Liver (tissue), 9 donors: ENCODE results near the gene ZNF652. TPM values are rescaled to one million over a fixed set of nuclear protein-coding genes. Genes with fewer than 3 reads are reported as not detected.
"Not testable (repeated sequence)": the region's sequence is repeated elsewhere in the genome, so short reads cannot be mapped to it uniquely, and the experiment has no call there.

Experiments used
- DNase-seq: peaks from one replicate; pipeline ENCODE4 v3.0.0-alpha.2; 2017; ENCODE audit warnings: low spot score
- H3K27ac ChIP-seq, 2 donors: one replicate each; pipeline ENCODE4 v1.7.0; 2013; ENCODE audit warnings: inconsistent platforms in 2 of 2, low read length in 2 of 2, control low read depth in 1 of 2, low read depth in 1 of 2, mild to moderate bottlenecking in 1 of 2
- H3K27me3 ChIP-seq, 4 donors: one replicate each; pipeline versions ENCODE4 v1.6.1 to v1.7.0; 2013; ENCODE audit warnings: low read length in 3 of 4, inconsistent platforms in 1 of 4, mild to moderate bottlenecking in 1 of 4, moderate library complexity in 1 of 4; ENCODE audit not compliant: control insufficient read depth in 4 of 4, insufficient read depth in 4 of 4
- H3K36me3 ChIP-seq, 4 donors: one replicate each; pipeline versions ENCODE4 v1.6.1 to v1.7.0; 2013; ENCODE audit warnings: low read length in 3 of 4, mild to moderate bottlenecking in 3 of 4, low read depth in 1 of 4, moderate library complexity in 1 of 4; ENCODE audit not compliant: control insufficient read depth in 4 of 4, insufficient read depth in 3 of 4
- H3K4me1 ChIP-seq, 4 donors: one replicate each; pipeline versions ENCODE4 v1.6.1 to v1.7.0; 2013; ENCODE audit warnings: low read length in 3 of 4, mild to moderate bottlenecking in 3 of 4, moderate library complexity in 1 of 4; ENCODE audit not compliant: control insufficient read depth in 4 of 4, insufficient read depth in 4 of 4
- H3K4me3 ChIP-seq, 3 donors: one replicate each; pipeline versions ENCODE4 v1.6.1 to v1.7.0; 2013; ENCODE audit warnings: low read length in 3 of 3, control low read depth in 1 of 3, low read depth in 1 of 3, mild to moderate bottlenecking in 1 of 3
- H3K9ac ChIP-seq, 2 donors: one replicate each; pipeline ENCODE4 v1.7.0; 2013; ENCODE audit warnings: low read length in 2 of 2, mild to moderate bottlenecking in 2 of 2, moderate library complexity in 2 of 2, control low read depth in 1 of 2, low read depth in 1 of 2
- H3K9me3 ChIP-seq, 4 donors: one replicate each; pipeline versions ENCODE4 v1.6.1 to v1.7.0; 2013; ENCODE audit warnings: low read length in 3 of 4; ENCODE audit not compliant: control insufficient read depth in 4 of 4
- EGR1 ChIP-seq, 2 donors: IDR thresholded peaks; 2 replicates each; pipeline ENCODE4 v1.6.1; 2016 to 2018; ENCODE audit warnings: antibody characterized with exemption in 2 of 2, low read depth in 2 of 2
- FOXA1 ChIP-seq: IDR thresholded peaks from 2 replicates; pipeline ENCODE4 v1.6.1; 2016; ENCODE audit warnings: antibody characterized with exemption
- GABPA ChIP-seq, 2 donors: IDR thresholded peaks in 1 of 2; conservative IDR thresholded peaks in 1 of 2; 2 replicates each; pipeline ENCODE4 v1.6.1; 2016; ENCODE audit warnings: antibody characterized with exemption in 2 of 2, mild to moderate bottlenecking in 1 of 2, moderate library complexity in 1 of 2
- JUND ChIP-seq, 2 donors: IDR thresholded peaks; 2 replicates each; pipeline ENCODE4 v1.6.1; 2016; ENCODE audit warnings: antibody characterized with exemption in 2 of 2
- NR2F2 ChIP-seq: IDR thresholded peaks from 2 replicates; pipeline ENCODE4 v1.6.1; 2016; ENCODE audit warnings: antibody characterized with exemption
- RAD21 ChIP-seq, 2 donors: IDR thresholded peaks; 2 replicates each; pipeline ENCODE4 v1.6.1; 2016; ENCODE audit warnings: antibody characterized with exemption in 2 of 2, mild to moderate bottlenecking in 2 of 2
- RXRA ChIP-seq, 2 donors: IDR thresholded peaks; 2 replicates each; pipeline ENCODE4 v1.6.1; 2017 to 2018; ENCODE audit warnings: antibody characterized with exemption in 2 of 2, mild to moderate bottlenecking in 1 of 2
- SP1 ChIP-seq: IDR thresholded peaks from 2 replicates; pipeline ENCODE4 v1.6.1; 2018; ENCODE audit warnings: antibody characterized with exemption, mild to moderate bottlenecking
- TAF1 ChIP-seq: conservative IDR thresholded peaks from 2 replicates; pipeline ENCODE4 v1.6.1; 2016; ENCODE audit warnings: antibody characterized with exemption, mild to moderate bottlenecking
- WGBS: extraction: QIAGEN DNeasy Blood & Tissue Kit; methylation state at CpG from one replicate; pipeline ENCODE4 v1.1.7; 2013; 5-methylcytosine and 5-hydroxymethylcytosine counted together
- polyA plus RNA-seq, 2 donors: library from polyadenylated mRNA; stranded (reverse) in 1 of 2; unstranded in 1 of 2; fragments of 200-250 nt in 1 of 2; fragments of >200 nt in 1 of 2; fragmentation: Nextera tagmentation in 1 of 2; extraction: Ambion mirVana in 1 of 2; gene quantifications; one replicate each; pipeline versions ENCODE4 v1.2.1 to v1.2.3, GENCODE V29; 2013 to 2015
- total RNA-seq, 2 donors: library from RNA; depleted of rRNA; stranded (reverse); fragments of >200 nt; gene quantifications; one replicate each; pipeline ENCODE4 v1.2.3, GENCODE V29; 2014
- TF ChIP-seq, protein P1 (sequence below): IDR thresholded peaks from 2 replicates; pipeline ENCODE4 v1.6.1; 2016; ENCODE audit warnings: antibody characterized with exemption
- TF ChIP-seq, protein P2 (sequence below): IDR thresholded peaks from 2 replicates; pipeline ENCODE4 v1.6.1; 2016; ENCODE audit warnings: antibody characterized with exemption
- TF ChIP-seq, protein P3 (sequence below): IDR thresholded peaks from 2 replicates; pipeline ENCODE4 v1.6.1; 2016; ENCODE audit warnings: antibody characterized with exemption
- TF ChIP-seq, protein P4 (sequence below): fragments of 150-350 bp; IDR thresholded peaks from 2 replicates; pipeline ENCODE4 v1.5.1; 2017; ENCODE audit warnings: improper control_type of control experiment, low read depth, low read length; ENCODE audit not compliant: missing input control
- TF ChIP-seq, protein P5 (sequence below): IDR thresholded peaks from 2 replicates; pipeline ENCODE4 v1.6.1; 2016; ENCODE audit warnings: antibody characterized with exemption, mild to moderate bottlenecking
- donor health status: healthy.
- donor health status: healthy.
- donor health status: healthy.
- donor health status: healthy.
- donor health status: healthy.

ZNF652 gene
- total and polyA plus RNA-seq, 4 donors = 5.3 to 23.1 (median 17.5) TPM

DNA sequence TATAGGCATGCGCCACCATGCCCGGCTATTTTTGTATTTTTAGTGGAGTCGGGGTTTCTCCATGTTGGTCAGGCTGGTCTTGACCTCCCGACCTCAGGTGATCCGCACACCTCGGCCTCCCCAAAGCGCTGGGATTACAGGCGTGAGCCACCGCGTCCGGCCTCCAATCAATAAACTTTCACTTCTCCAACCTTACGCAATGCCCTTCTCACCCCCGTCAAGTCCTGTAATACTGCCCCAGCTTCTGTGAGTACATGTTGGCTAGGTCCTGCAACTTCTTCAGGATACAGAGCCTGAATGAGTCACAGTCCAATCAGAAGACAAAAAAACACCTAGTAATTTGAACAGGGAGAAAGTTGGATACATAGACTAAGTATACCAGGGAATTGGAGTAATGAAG lies 84.4 kb downstream of the ZNF652 start:
- H3K9me3 ChIP-seq = no peaks in the 10 kb centered on the region
- H3K27ac ChIP-seq = no peak overlapping the region
- TF ChIP-seq EGR1 (IDR thresholded peaks at IDR 0.05; ENCODE audit: low read depth in 2 of 2) = no peak
- TF ChIP-seq, protein P1, sequence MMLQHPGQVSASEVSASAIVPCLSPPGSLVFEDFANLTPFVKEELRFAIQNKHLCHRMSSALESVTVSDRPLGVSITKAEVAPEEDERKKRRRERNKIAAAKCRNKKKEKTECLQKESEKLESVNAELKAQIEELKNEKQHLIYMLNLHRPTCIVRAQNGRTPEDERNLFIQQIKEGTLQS = no peak
- TF ChIP-seq, protein P2, sequence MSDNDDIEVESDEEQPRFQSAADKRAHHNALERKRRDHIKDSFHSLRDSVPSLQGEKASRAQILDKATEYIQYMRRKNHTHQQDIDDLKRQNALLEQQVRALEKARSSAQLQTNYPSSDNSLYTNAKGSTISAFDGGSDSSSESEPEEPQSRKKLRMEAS = no peak
- no peak for TF ChIP-seq GABPA (IDR thresholded peaks at IDR 0.05 in 1 of 2, conservative IDR thresholded peaks at IDR 0.05 in 1 of 2)
- TF ChIP-seq, protein P3, sequence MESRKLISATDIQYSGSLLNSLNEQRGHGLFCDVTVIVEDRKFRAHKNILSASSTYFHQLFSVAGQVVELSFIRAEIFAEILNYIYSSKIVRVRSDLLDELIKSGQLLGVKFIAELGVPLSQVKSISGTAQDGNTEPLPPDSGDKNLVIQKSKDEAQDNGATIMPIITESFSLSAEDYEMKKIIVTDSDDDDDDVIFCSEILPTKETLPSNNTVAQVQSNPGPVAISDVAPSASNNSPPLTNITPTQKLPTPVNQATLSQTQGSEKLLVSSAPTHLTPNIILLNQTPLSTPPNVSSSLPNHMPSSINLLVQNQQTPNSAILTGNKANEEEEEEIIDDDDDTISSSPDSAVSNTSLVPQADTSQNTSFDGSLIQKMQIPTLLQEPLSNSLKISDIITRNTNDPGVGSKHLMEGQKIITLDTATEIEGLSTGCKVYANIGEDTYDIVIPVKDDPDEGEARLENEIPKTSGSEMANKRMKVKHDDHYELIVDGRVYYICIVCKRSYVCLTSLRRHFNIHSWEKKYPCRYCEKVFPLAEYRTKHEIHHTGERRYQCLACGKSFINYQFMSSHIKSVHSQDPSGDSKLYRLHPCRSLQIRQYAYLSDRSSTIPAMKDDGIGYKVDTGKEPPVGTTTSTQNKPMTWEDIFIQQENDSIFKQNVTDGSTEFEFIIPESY = no peak
- TF ChIP-seq, protein P4, sequence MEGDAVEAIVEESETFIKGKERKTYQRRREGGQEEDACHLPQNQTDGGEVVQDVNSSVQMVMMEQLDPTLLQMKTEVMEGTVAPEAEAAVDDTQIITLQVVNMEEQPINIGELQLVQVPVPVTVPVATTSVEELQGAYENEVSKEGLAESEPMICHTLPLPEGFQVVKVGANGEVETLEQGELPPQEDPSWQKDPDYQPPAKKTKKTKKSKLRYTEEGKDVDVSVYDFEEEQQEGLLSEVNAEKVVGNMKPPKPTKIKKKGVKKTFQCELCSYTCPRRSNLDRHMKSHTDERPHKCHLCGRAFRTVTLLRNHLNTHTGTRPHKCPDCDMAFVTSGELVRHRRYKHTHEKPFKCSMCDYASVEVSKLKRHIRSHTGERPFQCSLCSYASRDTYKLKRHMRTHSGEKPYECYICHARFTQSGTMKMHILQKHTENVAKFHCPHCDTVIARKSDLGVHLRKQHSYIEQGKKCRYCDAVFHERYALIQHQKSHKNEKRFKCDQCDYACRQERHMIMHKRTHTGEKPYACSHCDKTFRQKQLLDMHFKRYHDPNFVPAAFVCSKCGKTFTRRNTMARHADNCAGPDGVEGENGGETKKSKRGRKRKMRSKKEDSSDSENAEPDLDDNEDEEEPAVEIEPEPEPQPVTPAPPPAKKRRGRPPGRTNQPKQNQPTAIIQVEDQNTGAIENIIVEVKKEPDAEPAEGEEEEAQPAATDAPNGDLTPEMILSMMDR = no peak
- TF ChIP-seq TAF1 = no peak
- no peak for TF ChIP-seq RAD21 (IDR thresholded peaks at IDR 0.05)
- no peak for TF ChIP-seq JUND (IDR thresholded peaks at IDR 0.05)
- no peak for TF ChIP-seq RXRA (IDR thresholded peaks at IDR 0.05)
- no peak for TF ChIP-seq NR2F2
- TF ChIP-seq SP1 = no peak
- TF ChIP-seq, protein P5, sequence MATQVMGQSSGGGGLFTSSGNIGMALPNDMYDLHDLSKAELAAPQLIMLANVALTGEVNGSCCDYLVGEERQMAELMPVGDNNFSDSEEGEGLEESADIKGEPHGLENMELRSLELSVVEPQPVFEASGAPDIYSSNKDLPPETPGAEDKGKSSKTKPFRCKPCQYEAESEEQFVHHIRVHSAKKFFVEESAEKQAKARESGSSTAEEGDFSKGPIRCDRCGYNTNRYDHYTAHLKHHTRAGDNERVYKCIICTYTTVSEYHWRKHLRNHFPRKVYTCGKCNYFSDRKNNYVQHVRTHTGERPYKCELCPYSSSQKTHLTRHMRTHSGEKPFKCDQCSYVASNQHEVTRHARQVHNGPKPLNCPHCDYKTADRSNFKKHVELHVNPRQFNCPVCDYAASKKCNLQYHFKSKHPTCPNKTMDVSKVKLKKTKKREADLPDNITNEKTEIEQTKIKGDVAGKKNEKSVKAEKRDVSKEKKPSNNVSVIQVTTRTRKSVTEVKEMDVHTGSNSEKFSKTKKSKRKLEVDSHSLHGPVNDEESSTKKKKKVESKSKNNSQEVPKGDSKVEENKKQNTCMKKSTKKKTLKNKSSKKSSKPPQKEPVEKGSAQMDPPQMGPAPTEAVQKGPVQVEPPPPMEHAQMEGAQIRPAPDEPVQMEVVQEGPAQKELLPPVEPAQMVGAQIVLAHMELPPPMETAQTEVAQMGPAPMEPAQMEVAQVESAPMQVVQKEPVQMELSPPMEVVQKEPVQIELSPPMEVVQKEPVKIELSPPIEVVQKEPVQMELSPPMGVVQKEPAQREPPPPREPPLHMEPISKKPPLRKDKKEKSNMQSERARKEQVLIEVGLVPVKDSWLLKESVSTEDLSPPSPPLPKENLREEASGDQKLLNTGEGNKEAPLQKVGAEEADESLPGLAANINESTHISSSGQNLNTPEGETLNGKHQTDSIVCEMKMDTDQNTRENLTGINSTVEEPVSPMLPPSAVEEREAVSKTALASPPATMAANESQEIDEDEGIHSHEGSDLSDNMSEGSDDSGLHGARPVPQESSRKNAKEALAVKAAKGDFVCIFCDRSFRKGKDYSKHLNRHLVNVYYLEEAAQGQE = no peak
- TF ChIP-seq FOXA1 = no peak
- H3K36me3 ChIP-seq = no peaks in the 10 kb centered on the region
- H3K9ac ChIP-seq = no peak overlapping the region
- H3K4me1 ChIP-seq = no peaks in the 10 kb centered on the region
- H3K4me3 ChIP-seq = no peak overlapping the region
- no peak for DNase-seq
- no peaks in the 10 kb centered on the region for H3K27me3 ChIP-seq
- 70% methylated on average over 13 of the region's 13 CpGs for WGBS

DNA sequence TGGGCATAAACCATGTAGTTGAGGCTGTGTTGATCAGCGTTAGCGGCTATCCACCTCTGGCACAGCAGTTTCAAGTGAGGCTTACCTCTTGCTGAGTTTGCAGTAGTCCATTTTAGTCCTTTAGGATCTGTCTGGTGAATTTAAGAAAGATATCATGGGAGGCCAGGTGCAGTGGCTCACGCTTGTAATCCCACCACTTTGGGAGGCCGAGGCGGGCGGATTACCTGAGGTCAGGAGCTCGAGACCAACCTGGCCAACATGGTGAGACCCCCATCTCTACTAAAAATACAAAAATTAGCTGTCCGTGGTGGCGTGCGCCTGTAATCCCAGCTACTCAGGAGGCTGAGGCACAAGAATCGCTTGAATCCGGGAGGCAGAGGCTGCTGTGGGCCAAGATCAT lies 86.1 kb downstream of the ZNF652 start:
- not testable (repeated sequence) for H3K4me3 ChIP-seq, DNase-seq, H3K36me3 ChIP-seq, H3K4me1 ChIP-seq, H3K9me3 ChIP-seq, H3K27ac ChIP-seq, H3K9ac ChIP-seq, H3K27me3 ChIP-seq
- WGBS = 96% methylated on average over 12 of the region's 12 CpGs
